Bronchus fibroblast of lung (primary cell): ENCODE data around the gene IGFL1. TPM values are rescaled to one million over a fixed set of nuclear protein-coding genes. Genes with fewer than 3 reads are reported as not detected.

Source experiments
- total RNA-seq: library from RNA; depleted of rRNA; stranded (reverse); fragments of >200 nt; gene quantifications from 2 replicates; pipeline ENCODE4 v1.2.3, GENCODE V29; 2015

The IGFL1 gene
- total RNA-seq = not detected in 2 replicates

DNA sequence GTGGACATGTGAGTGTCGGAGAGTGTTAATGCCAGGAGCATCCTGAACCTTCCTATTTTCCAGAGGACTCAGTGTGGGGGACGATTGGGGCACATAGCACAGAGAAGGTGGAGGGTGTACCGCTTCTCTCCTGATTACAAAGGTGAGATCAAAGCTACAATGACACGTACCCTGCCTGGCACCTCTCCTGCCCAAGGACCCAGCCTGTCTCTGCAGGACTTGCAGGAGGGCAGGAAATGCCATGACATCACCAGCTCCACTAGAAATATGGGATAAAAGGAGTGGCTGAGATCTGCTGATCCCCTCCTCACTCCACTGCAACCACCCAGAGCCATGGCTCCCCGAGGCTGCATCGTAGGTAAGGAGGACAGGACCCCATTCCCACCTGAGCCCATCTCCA lies at the start of gene IGFL1:
TSS of gene IGFL1 (plus strand) at position 301 of the 400 bp plus-strand sequence. CDS start at position 334, 33 bp downstream.

Other genes with a start within 250 kb of the IGFL1 start
- 12.9 and 14.3 TPM in 2 replicates for gene CCDC61, start 234.3 kb upstream of the IGFL1 start, total RNA-seq
- gene PGLYRP1, start 206.7 kb upstream of the IGFL1 start, total RNA-seq = not detected in 2 replicates
- gene IGFL4, start 188.7 kb upstream of the IGFL1 start, total RNA-seq = not detected in 2 replicates
- gene IGFL3, start 105.1 kb upstream of the IGFL1 start, total RNA-seq = not detected in 2 replicates
- not detected in 2 replicates for gene IGFL2, start 81.5 kb upstream of the IGFL1 start, total RNA-seq
- 9.1 and 10.7 TPM in 2 replicates for gene HIF3A, start 67.3 kb downstream of the IGFL1 start, total RNA-seq
- gene PPP5C, start 117.3 kb downstream of the IGFL1 start, total RNA-seq = 109 and 119 TPM in 2 replicates
- 28.2 and 30.1 TPM in 2 replicates for gene CCDC8, start 183.8 kb downstream of the IGFL1 start, total RNA-seq
- gene PNMA8C, start 199.2 kb downstream of the IGFL1 start, total RNA-seq = 0.15 and 0.50 TPM in 2 replicates
- 3.7 and 3.9 TPM in 2 replicates for gene PNMA8A, start 241.8 kb downstream of the IGFL1 start, total RNA-seq